Neutrophil (primary cell): ENCODE data around the gene WNT2B.

Experiments used
- H3K27ac ChIP-seq: fragments of 200-600 bp; sonication (generic); 2 replicates; pipeline ENCODE4 v1.5.1; 2016; ENCODE audit warnings: mild to moderate bottlenecking, moderate library complexity
- H3K27me3 ChIP-seq: fragments of 200-600 bp; sonication (generic); 2 replicates; pipeline ENCODE4 v1.6.0; 2016; ENCODE audit warnings: mild to moderate bottlenecking
- H3K36me3 ChIP-seq: fragments of 200-600 bp; sonication (generic); 2 replicates; pipeline ENCODE4 v1.5.1; 2017
- H3K4me1 ChIP-seq, 2 experiments: fragments of 200-600 bp in 1 of 2; sonication (generic) in 1 of 2; 1 replicate in 1 of 2; 2 replicates in 1 of 2; pipeline versions ENCODE4 v1.5.1 to v1.6.1; 2013 to 2016; ENCODE audit warnings: low read depth in 1 of 2, low read length in 1 of 2, mild to moderate bottlenecking in 1 of 2, moderate library complexity in 1 of 2; ENCODE audit not compliant: control insufficient read depth in 1 of 2, insufficient read depth in 1 of 2
- H3K4me3 ChIP-seq, 2 experiments: fragments of 200-600 bp in 1 of 2; sonication (generic) in 1 of 2; 1 replicate in 1 of 2; 2 replicates in 1 of 2; pipeline ENCODE4 v1.5.1; 2013 to 2016; ENCODE audit warnings: low read depth in 1 of 2, low read length in 1 of 2, mild to moderate bottlenecking in 1 of 2, moderate library complexity in 1 of 2
- H3K9me3 ChIP-seq: fragments of 200-600 bp; sonication (generic); 2 replicates; pipeline ENCODE4 v1.5.1; 2016
- TF ChIP-seq, protein P1 (sequence below): fragments of 200-600 bp; sonication (generic); IDR thresholded peaks from 2 replicates; pipeline ENCODE4 v1.5.1; 2016; ENCODE audit warnings: antibody characterized with exemption

WNT2B gene

DNA sequence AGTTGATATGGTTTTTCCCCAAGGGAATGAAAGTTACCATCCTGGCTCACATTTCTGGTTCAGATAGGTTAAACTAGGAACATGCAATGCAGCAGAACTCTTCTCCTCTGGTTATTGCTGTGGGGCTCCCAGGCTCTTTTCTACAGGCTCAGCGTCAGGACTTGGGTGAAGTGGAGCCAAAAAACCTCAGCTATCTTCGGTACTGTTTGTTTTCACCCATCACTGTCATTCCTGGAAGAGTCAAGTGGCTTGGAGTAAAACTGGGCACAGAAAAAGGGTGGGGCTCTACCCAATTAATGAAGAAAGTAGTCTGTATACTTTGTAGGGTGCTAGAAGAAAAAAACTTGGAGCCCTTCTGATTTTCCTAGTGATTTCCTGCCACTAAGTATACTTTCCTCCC is 9.4 kb downstream of the WNT2B start:
- TF ChIP-seq, protein P1, sequence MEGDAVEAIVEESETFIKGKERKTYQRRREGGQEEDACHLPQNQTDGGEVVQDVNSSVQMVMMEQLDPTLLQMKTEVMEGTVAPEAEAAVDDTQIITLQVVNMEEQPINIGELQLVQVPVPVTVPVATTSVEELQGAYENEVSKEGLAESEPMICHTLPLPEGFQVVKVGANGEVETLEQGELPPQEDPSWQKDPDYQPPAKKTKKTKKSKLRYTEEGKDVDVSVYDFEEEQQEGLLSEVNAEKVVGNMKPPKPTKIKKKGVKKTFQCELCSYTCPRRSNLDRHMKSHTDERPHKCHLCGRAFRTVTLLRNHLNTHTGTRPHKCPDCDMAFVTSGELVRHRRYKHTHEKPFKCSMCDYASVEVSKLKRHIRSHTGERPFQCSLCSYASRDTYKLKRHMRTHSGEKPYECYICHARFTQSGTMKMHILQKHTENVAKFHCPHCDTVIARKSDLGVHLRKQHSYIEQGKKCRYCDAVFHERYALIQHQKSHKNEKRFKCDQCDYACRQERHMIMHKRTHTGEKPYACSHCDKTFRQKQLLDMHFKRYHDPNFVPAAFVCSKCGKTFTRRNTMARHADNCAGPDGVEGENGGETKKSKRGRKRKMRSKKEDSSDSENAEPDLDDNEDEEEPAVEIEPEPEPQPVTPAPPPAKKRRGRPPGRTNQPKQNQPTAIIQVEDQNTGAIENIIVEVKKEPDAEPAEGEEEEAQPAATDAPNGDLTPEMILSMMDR, result no peak
- no peaks in the 10 kb centered on the region for H3K9me3 ChIP-seq
- H3K4me1 ChIP-seq, result no peaks in the 10 kb centered on the region
- peaks cover 17% of the 10 kb centered on the region for H3K27me3 ChIP-seq
- no peaks in the 10 kb centered on the region for H3K36me3 ChIP-seq
- no peak overlapping the region for H3K4me3 ChIP-seq
- H3K27ac ChIP-seq, result no peak overlapping the region

DNA sequence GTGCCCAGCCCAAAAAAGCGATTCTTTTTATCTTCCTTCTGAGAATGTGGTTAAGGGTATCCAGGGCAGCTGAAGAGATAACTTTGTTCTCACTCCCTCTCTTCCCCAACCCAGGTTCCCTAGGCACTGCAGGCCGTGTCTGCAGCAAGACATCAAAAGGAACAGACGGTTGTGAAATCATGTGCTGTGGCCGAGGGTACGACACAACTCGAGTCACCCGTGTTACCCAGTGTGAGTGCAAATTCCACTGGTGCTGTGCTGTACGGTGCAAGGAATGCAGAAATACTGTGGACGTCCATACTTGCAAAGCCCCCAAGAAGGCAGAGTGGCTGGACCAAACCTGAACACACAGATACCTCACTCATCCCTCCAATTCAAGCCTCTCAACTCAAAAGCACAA is 11.4 kb downstream of the WNT2B start:
- H3K4me1 ChIP-seq, result no peaks in the 10 kb centered on the region
- TF ChIP-seq, protein P1, result no peak
- H3K27ac ChIP-seq, result no peak overlapping the region
- H3K36me3 ChIP-seq, result peaks cover 4% of the 10 kb centered on the region
- no peaks in the 10 kb centered on the region for H3K27me3 ChIP-seq
- no peak overlapping the region for H3K4me3 ChIP-seq
- H3K9me3 ChIP-seq, result no peaks in the 10 kb centered on the region

DNA sequence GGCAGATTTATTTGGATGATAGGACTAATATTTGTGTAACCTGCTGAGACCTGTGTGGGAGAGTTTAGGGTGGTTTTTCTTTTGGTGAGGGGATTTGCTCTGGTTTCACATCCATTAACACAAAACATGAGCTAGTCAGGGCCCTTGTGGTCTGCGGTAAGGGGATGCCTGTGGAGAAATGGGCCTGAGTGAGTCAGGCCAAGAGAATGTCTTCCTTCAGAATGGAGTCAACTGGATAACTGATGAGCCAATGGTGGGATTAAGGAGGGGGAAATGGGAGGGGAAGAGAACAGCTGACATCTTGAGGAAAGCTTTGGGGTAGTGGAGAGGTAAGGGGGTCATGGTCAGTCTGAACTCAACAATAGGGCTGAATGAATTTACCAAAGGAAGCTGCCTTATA is 13.9 kb downstream of the WNT2B start:
- TF ChIP-seq, protein P1, result no peak
- Histone ChIP-seq H3K36me3 (peaks cover 10% of the 10 kb centered on the region), H3K27me3 (no peaks in the 10 kb centered on the region), H3K9me3 (no peaks in the 10 kb centered on the region), H3K27ac (no peak overlapping the region), H3K4me1 (no peaks in the 10 kb centered on the region), H3K4me3 (no peak overlapping the region)

DNA sequence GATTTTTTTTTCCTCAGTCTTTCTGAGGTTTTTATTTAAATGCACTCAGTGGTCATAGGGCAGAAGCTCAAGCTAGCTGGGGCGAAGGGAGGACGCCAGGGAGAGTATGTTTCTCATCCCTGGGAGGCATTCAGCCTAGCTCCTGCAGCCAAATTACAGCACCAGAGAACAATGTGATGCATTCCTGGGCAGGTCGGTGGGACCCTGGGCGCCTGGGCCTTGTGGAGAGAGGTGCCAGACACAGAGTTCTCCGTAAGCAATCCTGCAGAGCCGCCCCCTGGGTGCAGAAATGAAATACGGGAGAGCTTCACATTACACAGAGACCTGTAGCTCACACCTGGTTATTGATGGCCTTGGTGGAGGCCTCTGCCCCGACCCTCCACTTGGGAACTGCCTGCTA is 15.5 kb downstream of the WNT2B start:
- TF ChIP-seq, protein P1, result no peak
- peaks cover 10% of the 10 kb centered on the region for H3K36me3 ChIP-seq
- H3K4me1 ChIP-seq, result no peaks in the 10 kb centered on the region
- no peaks in the 10 kb centered on the region for H3K27me3 ChIP-seq
- no peaks in the 10 kb centered on the region for H3K9me3 ChIP-seq
- no peak overlapping the region for H3K4me3 ChIP-seq
- no peak overlapping the region for H3K27ac ChIP-seq

DNA sequence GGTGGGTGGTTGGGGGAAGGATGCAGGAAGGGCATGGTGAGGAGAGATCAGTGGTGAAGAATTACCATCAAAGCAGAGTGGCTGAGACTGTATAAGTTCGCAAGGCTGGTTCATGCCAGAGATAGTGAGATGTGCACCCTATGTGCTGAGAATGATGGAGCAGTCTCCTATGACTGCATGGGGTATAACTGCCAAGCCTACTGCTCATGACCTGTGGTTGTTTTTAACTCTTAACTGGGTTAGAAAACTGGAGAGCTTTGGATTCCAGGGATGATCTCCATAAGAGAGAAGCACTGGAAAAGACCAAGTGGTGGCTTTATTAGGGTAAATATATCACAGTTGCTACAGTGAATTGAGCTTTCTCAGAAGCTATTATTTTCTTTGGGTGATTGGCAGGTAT is 16.2 kb downstream of the WNT2B start:
- TF ChIP-seq, protein P1, result no peak
- Histone ChIP-seq H3K27me3 (no peaks in the 10 kb centered on the region), H3K36me3 (peaks cover 10% of the 10 kb centered on the region), H3K9me3 (no peaks in the 10 kb centered on the region), H3K4me1 (no peaks in the 10 kb centered on the region), H3K27ac (no peak overlapping the region), H3K4me3 (no peak overlapping the region)
